Lower leg skin (tissue), 4 donors: ENCODE results near the gene HLA-DRB5. TPM values are rescaled to one million over a fixed set of nuclear protein-coding genes. Genes with fewer than 3 reads are reported as not detected.
"Not testable (repeated sequence)": the region's sequence is repeated elsewhere in the genome, so short reads cannot be mapped to it uniquely, and the experiment has no call there.

Source experiments
- DNase-seq, 2 donors: peaks; one replicate each; pipeline ENCODE4 v3.0.0-alpha.2; 2019; ENCODE audit warnings: low spot score in 2 of 2
- H3K4me3 ChIP-seq: fragments of 200-600 bp; sonication (generic); 2 replicates; pipeline ENCODE4 v1.5.1; 2017; ENCODE audit warnings: mild to moderate bottlenecking, low read depth; ENCODE audit not compliant: poor library complexity, severe bottlenecking
- CTCF ChIP-seq, 3 donors: fragments of 450-650 bp; IDR thresholded peaks; one replicate each; pipeline ENCODE4 v1.5.1; 2016; ENCODE audit warnings: antibody characterized with exemption in 3 of 3, mild to moderate bottlenecking in 3 of 3, moderate library complexity in 2 of 3
- POLR2A ChIP-seq, 2 donors: fragments of 450-650 bp; IDR thresholded peaks; one replicate each; pipeline ENCODE4 v1.6.1; 2016 to 2017; ENCODE audit warnings: antibody characterized with exemption in 2 of 2, mild to moderate bottlenecking in 1 of 2, moderate library complexity in 1 of 2
- WGBS, 2 donors: methylation state at CpG; one replicate each; pipeline ENCODE4 v1.1.5; 2018; 5-methylcytosine and 5-hydroxymethylcytosine counted together
- intact Hi-C: fragments of 100-400 bp; cut with DNase I; formaldehyde crosslinking; loops from one replicate; pipeline ENCODE4 v1.15.0; 2023; ENCODE audit warnings: low total_unique reads
- total RNA-seq, 4 donors: library from RNA; depleted of rRNA; stranded (reverse); fragments of >200 nt; gene quantifications; one replicate each; pipeline ENCODE4 v1.1.0, GENCODE V29; 2016

Gene HLA-DRB5
- total RNA-seq, 4 donors from 2014 or later, result 0.25 to 23.9 (median 2.7) TPM

- no peak overlapping the region for H3K4me3 ChIP-seq
- TF ChIP-seq CTCF (IDR thresholded peaks at IDR 0.05) (no peak), POLR2A (IDR thresholded peaks at IDR 0.05) (no peak)
- intact Hi-C loops, result no loop called here
- WGBS, 2 donors, result 61 to 71% methylated on average over 5 of the region's 5 CpGs
- no peak for DNase-seq
Measured at GRCh38 chr6:32472781-32473375, 57.2 kb downstream of the HLA-DRB5 start.

GRCh38 chr6:32467743-32468503 lies 62.2 kb downstream of the HLA-DRB5 start:
- intact Hi-C loops, H3K4me3 ChIP-seq, DNase-seq: not testable (repeated sequence)
- 44 to 75% methylated on average over 4 to 5 of the region's 5 CpGs for WGBS, 2 donors

Other genes starting within 250 kb of the HLA-DRB5 start
- gene TSBP1, start 158.4 kb downstream of the HLA-DRB5 start, total RNA-seq, result not detected
- not detected for gene BTNL2, start 123.1 kb downstream of the HLA-DRB5 start, total RNA-seq
- gene HLA-DRA, start 90.4 kb downstream of the HLA-DRB5 start, total RNA-seq, result 100 to 1,000 TPM; 164 to 274 (median 229) TPM
- 10 to 100 TPM; 37.6 to 65.7 (median 58.6) TPM for gene HLA-DRB1, start 59.6 kb upstream of the HLA-DRB5 start, total RNA-seq
- 10 to 100 TPM in 2 of 4 donors, 1 to 10 TPM in 2; 4.7 to 19.8 (median 10.3) TPM for gene HLA-DQA1, start 107.1 kb upstream of the HLA-DRB5 start, total RNA-seq
- 10 to 100 TPM in 1 of 4 donors, 1 to 10 TPM in 2, under 1 TPM in 1; 0.44 to 11.3 (median 4.4) TPM for gene HLA-DQB1, start 136.4 kb upstream of the HLA-DRB5 start, total RNA-seq
- gene HLA-DQA2, start 211.1 kb upstream of the HLA-DRB5 start, total RNA-seq, result 1 to 10 TPM; 3.4 to 7.2 (median 5.6) TPM
- 10 to 100 TPM; 63.7 to 89.1 (median 68.7) TPM for gene HLA-DQB2, start 233.2 kb upstream of the HLA-DRB5 start, total RNA-seq